ENCODE results near the gene HTATIP2.

DNA sequence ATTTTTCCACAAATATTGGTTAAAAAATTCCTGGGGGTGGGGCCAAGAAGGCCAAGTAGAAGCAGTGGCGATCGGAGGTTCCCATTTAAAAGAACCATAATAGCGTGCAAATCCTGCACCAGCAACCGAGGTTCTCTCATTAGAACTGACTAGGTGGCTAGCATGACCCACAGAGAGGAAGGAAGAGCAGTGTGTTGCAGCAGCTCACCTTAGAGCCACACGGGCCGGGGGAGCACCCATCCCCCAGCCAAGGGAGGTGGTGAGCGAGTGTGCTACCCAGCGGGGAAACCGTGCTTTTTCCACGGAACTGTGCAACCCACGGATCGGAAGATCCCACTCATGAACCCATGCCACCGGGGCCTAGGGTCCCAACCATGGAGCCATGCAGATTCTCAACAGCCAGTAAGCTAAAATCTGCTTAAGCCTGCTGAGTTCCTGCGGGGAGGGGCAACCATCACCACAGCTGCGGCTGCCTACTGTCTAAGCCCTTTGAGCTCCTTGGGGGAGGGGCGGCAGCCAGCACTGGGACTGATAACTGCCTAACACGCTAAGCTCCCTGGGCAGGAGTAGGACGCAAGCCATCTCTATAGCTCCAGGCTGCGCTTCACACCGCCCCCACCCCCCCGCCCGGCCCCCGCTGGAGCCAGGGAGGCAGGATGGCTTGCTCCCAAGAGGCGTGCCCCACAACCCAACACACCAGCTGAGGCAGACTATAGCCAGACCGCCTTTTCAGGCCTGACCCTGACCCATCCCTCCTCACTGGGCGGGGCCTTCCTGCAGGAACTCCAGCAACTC is 21.0 kb upstream of the HTATIP2 start:
- TF ChIP-seq, protein P1, sequence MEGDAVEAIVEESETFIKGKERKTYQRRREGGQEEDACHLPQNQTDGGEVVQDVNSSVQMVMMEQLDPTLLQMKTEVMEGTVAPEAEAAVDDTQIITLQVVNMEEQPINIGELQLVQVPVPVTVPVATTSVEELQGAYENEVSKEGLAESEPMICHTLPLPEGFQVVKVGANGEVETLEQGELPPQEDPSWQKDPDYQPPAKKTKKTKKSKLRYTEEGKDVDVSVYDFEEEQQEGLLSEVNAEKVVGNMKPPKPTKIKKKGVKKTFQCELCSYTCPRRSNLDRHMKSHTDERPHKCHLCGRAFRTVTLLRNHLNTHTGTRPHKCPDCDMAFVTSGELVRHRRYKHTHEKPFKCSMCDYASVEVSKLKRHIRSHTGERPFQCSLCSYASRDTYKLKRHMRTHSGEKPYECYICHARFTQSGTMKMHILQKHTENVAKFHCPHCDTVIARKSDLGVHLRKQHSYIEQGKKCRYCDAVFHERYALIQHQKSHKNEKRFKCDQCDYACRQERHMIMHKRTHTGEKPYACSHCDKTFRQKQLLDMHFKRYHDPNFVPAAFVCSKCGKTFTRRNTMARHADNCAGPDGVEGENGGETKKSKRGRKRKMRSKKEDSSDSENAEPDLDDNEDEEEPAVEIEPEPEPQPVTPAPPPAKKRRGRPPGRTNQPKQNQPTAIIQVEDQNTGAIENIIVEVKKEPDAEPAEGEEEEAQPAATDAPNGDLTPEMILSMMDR (IDR thresholded peaks at IDR 0.05): no peak
- no peak for TF ChIP-seq POLR2A (IDR thresholded peaks at IDR 0.05)

Measured in uterus (tissue), 2 donors.